Muscle layer of colon (tissue), 2 donors: ENCODE results near the gene LTBR.
"Not testable (repeated sequence)": the region's sequence is repeated elsewhere in the genome, so short reads cannot be mapped to it uniquely, and the experiment has no call there.

Experiments
- H3K27ac ChIP-seq: one replicate; pipeline ENCODE4 v1.7.0; 2013; ENCODE audit warnings: low read depth, mild to moderate bottlenecking, low read length, moderate library complexity
- H3K27me3 ChIP-seq, 2 donors: one replicate each; pipeline ENCODE4 v1.7.0; 2013; ENCODE audit warnings: low read length in 2 of 2, mild to moderate bottlenecking in 2 of 2; ENCODE audit not compliant: insufficient read depth in 2 of 2, control insufficient read depth in 1 of 2
- H3K36me3 ChIP-seq: one replicate; pipeline ENCODE4 v1.7.0; 2013; ENCODE audit warnings: mild to moderate bottlenecking, low read length; ENCODE audit not compliant: insufficient read depth
- H3K4me1 ChIP-seq: one replicate; pipeline ENCODE4 v1.7.0; 2013; ENCODE audit warnings: mild to moderate bottlenecking, low read length; ENCODE audit not compliant: insufficient read depth
- H3K4me3 ChIP-seq, 2 donors: one replicate each; pipeline ENCODE4 v1.7.0; 2013; ENCODE audit warnings: low read length in 2 of 2, low read depth in 1 of 2, mild to moderate bottlenecking in 1 of 2, moderate library complexity in 1 of 2
- H3K9ac ChIP-seq: one replicate; pipeline ENCODE4 v1.7.0; 2013; ENCODE audit warnings: low read length
- H3K9me3 ChIP-seq: one replicate; pipeline ENCODE4 v1.7.0; 2013; ENCODE audit warnings: mild to moderate bottlenecking, low read length
- donor health status: abdominal sarcoma.
- donor health status: Adenocarcinoma of cecum.

Gene LTBR

DNA sequence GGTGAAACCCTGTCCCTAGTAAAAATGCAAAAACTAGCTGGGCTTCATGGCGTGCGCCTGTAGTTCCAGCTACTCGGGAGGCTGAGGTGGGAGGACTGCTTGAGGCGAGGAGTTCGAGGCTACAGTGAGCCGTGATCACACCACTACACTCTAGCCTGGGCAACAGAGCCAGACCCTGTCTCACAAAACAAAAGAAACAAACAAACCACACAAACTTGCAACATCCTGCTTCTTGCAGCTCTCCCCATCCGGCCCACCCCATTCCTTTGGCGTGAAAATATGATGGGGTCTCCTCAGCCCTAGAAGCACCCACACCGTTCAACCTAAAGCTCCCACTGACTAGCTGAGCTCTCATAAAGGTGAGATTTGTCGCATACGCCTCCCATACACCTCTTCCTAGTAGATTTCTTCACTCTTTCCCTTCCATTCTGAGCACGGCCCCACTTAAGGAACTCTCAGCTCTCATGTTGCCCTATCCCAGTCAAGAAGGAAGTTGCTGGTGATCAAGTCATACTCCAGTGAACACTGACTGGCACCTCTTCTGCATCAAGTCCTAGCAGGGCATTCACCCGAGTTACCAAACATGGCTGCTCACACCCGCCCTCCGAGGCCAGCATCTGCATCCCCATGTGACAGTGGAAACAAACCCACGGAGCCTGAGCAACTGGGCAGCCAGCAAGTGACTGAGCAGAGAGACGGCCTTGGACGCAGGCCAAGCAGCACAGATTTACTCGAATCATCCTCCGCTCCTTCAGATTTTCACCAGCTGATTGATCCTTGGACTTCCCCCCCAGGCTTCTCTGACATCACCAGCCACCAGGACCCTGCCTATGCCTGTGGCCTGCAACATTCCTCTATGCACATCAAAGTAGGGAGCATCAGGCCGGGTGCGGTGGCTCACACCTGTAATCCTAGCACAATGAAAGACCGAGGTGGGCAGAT is 41.9 kb downstream of the LTBR start:
- no peak overlapping the region for H3K27ac ChIP-seq
- peaks cover 19% of the 10 kb centered on the region for H3K4me1 ChIP-seq
- no peaks in the 10 kb centered on the region for H3K36me3 ChIP-seq
- H3K9me3 ChIP-seq: no peaks in the 10 kb centered on the region
- H3K27me3 ChIP-seq: no peaks in the 10 kb centered on the region
- H3K4me3 ChIP-seq: no peak overlapping the region
- H3K9ac ChIP-seq: no peak overlapping the region

DNA sequence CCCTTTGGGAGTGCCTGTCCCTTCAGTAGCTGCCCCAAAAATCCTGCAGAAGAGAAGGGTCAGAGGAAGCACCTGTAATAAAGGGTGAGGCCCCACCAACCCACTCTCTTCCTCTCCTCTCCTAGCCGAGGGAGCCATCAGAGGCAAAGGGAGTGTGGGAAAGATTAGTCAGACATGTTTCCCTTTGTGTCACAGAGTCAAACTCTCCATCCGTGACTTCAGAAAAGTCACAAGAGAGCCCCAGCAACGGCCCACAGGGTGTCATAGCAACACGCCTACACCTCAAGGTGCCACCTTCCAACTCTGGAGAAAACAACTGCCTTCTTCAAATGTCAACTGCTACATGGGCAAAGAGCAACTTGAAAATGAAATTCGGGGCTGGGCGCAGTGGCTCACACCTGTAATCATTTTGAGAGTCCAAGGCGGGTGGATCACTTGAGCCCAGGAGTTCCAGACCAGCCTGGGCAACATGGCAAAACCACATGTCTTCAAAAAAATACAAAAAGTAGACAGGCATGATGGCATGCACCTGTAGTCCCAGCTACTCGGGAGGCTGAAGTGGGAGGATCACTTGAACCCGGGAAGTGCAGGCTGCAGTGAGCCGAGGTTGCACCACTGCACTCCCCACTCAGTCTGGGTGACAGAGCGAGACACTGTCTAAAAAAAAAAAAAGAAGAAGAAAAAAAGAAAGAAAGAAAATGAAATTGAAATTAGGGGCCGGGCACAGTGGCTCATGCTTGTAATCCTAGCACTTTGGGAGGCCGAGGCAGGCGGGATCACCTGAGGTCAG is 43.1 kb downstream of the LTBR start:
- Histone ChIP-seq H3K4me1 (peaks cover 21% of the 10 kb centered on the region), H3K36me3 (no peaks in the 10 kb centered on the region), H3K27me3 (no peaks in the 10 kb centered on the region), H3K9ac (no peak overlapping the region), H3K27ac (no peak overlapping the region), H3K4me3 (no peak overlapping the region), H3K9me3 (no peaks in the 10 kb centered on the region)

DNA sequence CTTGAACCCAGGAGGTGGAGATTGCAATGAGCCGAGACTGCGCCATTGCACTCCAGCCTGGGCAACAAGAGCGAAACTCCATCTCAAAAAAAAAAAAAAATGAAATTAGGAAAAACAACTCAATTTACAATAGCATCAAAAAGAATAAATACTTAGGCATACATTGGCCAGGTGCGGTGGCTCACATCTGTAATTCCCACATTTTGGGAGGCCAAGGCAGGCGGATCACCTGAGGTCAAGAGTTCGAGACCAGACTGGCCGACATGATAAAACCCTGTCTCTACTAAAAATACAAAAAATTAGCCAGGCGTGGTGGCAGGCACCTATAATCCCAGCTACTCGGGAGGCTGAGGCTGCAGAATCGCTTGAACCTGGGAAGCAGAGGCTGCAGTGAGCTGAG is 43.8 kb downstream of the LTBR start:
- not testable (repeated sequence) for H3K27me3 ChIP-seq, H3K4me3 ChIP-seq, H3K27ac ChIP-seq, H3K9me3 ChIP-seq, H3K36me3 ChIP-seq, H3K9ac ChIP-seq
- H3K4me1 ChIP-seq: peaks cover 21% of the 10 kb centered on the region

DNA sequence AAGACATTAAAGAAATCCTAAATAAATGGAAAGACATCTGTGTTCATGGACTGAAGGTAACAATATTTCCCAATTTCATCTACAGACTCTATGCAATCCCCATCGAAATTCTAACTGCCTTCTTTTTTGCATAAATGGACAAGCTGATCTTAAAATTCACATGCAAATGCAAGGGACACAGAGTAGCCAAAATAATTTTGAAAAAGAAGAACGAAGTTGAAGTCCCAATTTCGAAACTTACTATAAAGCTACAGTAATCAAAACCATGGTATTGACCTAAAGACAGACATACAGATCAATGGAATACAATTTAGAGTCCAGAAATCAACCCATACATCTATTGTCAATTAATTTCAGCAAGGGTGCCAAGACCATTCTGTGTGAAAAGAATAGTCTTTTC is 44.4 kb downstream of the LTBR start:
- no peaks in the 10 kb centered on the region for H3K27me3 ChIP-seq
- H3K27ac ChIP-seq: no peak overlapping the region
- no peak overlapping the region for H3K4me3 ChIP-seq
- no peaks in the 10 kb centered on the region for H3K36me3 ChIP-seq
- H3K4me1 ChIP-seq: peaks cover 21% of the 10 kb centered on the region
- H3K9me3 ChIP-seq: no peaks in the 10 kb centered on the region
- H3K9ac ChIP-seq: no peak overlapping the region

DNA sequence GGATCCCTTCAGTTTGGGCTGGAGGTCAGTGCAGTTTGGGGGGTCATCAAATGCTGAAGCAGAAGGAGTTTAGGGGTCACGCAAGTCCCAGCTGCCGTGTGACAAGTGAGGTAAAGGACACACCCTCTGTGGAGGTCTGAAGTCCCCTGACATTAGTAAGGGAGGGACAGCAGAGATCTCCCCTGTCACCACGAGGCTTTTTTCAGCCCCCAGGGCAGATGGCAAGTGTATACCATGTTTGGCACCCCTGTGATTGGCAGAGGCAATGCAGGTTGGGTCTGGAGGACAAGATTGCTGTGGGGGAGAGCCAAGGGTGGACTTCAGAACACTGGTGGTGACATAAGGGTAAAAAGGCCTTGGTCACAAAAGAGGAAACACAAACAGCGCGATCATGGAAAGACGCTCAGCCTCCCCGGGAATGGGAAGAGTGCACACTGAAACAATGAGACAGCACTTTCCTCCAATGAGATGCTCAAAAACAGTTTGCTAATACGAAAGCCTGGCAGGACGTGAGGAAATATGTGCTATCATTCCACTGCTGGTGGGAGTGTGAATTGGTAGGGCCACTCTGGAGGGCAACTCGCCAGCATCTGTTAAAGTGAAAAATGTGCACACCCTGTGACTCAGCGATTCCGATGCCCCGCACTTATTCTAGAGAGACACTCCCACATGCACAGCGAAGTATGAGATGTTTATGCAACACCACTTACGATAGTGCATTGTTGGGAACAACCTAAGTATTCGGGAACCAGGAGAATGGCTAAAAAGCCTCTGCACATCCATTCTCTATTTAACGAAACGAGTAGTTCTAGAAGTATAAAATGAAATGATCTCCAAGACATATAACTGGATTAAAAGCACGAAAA is 46.4 kb downstream of the LTBR start:
- peak overlapping the region; percentile 13 for H3K9ac ChIP-seq
- no peaks in the 10 kb centered on the region for H3K9me3 ChIP-seq
- H3K36me3 ChIP-seq: no peaks in the 10 kb centered on the region
- H3K27ac ChIP-seq: peak overlapping the region; percentile 75
- H3K27me3 ChIP-seq: no peaks in the 10 kb centered on the region
- H3K4me3 ChIP-seq: peak overlapping the region; percentile 17 to 37
- peaks cover 12% of the 10 kb centered on the region for H3K4me1 ChIP-seq

DNA sequence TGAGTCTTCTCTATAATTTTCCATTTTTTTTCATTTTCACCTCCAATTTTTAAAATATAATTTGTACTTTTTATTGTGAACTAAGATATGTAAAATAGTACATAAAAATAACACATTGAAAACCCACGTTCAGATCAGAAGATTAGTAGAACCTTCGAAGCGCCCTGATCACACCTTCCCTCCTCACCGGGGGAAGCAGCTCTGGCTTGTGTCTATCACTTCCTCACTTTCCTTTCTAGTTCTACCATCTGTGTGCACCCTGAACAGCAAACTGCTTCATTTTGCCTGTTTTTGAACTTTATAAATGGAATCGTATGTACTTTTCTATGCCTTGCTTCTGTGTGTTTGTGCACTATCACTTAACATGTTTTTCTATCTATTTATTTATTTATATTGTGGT is 49.0 kb downstream of the LTBR start:
- H3K36me3 ChIP-seq: no peaks in the 10 kb centered on the region
- H3K4me3 ChIP-seq: no peak overlapping the region
- H3K27ac ChIP-seq: no peak overlapping the region
- peaks cover 12% of the 10 kb centered on the region for H3K4me1 ChIP-seq
- no peaks in the 10 kb centered on the region for H3K9me3 ChIP-seq
- no peak overlapping the region for H3K9ac ChIP-seq
- no peaks in the 10 kb centered on the region for H3K27me3 ChIP-seq

DNA sequence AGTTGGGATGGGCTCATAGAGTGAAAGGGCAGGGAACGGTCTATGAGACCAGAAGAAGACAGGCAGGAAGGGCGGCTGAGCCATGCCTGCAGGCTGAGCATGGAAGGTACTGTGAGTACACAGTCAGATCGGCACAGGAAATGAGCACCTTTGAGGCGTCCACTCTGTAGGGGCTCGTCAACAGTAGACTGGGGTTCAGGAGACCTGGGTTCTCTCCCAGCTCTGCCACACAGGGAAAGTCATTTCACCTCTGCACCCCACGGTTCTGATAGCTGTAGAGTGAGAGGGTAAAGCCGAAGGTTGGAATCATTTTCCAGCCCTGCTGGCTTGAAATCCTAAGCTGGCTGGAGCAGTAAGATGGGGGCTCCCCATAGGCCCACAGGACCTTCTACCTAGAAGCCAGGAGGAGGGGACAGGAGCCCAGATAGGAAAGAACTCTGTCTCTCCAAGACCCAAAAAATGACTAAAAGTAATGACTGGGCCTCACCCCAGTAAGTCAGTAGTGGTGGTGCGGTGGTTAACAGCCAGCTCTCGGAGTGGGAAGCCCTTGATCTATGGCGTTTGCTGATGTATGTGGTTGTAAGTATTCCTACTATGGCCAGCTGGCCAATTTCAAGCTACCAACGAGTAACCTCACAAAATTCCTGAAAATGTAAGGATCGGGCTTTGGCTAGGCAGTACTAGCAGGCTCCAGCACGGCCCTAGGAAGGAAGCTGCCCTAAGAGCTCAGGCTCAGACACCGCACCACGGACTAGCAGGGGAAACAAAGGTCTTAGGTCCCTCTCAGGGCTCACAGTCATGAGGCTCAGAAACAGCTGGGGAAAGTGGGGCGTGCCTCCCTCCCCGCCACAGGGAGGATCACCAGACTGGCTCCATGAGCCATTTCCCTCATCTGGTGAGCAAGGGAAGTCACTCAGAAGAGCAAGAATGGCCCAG is 50.5 kb downstream of the LTBR start:
- H3K9me3 ChIP-seq: no peaks in the 10 kb centered on the region
- peaks cover 8% of the 10 kb centered on the region for H3K36me3 ChIP-seq

DNA sequence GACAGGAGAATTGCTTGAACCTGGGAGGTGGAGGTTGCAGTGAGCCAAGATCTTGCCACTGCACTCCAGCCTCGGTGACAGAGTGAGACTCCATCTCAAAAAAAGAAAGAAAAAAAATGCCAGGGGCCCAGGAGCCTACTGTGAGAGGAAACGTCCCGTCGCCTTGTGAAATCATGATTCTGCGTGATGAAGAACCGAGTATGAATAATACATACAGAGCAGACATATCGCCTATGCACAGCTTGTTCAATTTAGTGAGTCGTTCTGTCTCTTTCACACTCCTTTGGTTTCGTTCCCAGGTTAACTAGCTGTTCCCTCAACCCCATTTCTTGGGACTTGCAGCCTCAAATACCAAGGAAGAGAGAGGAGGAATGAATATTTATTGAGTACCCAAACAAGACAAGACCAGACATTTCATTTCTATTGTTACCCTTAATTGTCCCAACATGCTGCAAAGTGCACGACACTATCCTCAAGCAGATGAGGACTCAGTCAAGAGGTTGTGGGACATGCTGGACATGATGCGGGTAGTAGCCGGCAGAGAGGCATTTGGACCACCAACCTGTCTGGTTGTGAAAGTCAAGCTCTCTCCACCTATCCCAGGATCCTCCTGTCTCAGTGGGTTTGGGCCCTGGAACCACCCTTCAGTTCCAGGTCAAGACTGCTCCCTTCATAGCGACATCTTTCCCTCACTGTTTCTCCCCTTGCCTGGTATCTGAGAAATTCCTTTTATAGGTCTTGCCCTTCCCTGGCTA is 52.2 kb downstream of the LTBR start:
- H3K9ac ChIP-seq: no peak overlapping the region
- H3K36me3 ChIP-seq: peaks cover 9% of the 10 kb centered on the region
- H3K27me3 ChIP-seq: no peaks in the 10 kb centered on the region
- no peak overlapping the region for H3K4me3 ChIP-seq
- no peak overlapping the region for H3K27ac ChIP-seq
- no peaks in the 10 kb centered on the region for H3K9me3 ChIP-seq
- H3K4me1 ChIP-seq: peaks cover 2% of the 10 kb centered on the region

More for the DNA sequence above, 50.5 kb downstream of the LTBR start:
- Histone ChIP-seq H3K4me3 (no peak overlapping the region), H3K27ac (no peak overlapping the region), H3K9ac (no peak overlapping the region), H3K4me1 (peaks cover 12% of the 10 kb centered on the region), H3K27me3 (no peaks in the 10 kb centered on the region)

DNA sequence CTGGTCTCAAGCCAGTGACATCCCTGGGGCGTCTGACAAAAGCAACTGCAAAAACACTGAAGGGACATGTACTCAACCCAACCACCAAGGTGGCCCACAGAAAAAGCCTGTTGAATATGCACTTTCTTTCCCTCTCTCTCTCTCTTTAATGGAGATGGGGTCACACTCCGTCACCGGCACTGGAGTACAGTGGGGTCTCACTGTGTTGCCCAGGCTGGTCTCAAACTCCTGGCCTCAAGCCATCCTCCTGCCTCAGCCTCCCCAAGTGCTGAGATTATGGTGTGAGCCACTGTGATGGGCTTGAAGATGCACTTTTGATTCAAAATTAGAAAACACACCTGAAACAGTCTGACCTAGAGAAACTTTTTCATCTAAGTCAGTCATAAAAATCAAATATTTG is 53.6 kb downstream of the LTBR start:
- Histone ChIP-seq H3K4me1 (no peaks in the 10 kb centered on the region), H3K9ac (no peak overlapping the region), H3K27me3 (no peaks in the 10 kb centered on the region), H3K9me3 (no peaks in the 10 kb centered on the region), H3K36me3 (peaks cover 9% of the 10 kb centered on the region), H3K4me3 (no peak overlapping the region), H3K27ac (no peak overlapping the region)

DNA sequence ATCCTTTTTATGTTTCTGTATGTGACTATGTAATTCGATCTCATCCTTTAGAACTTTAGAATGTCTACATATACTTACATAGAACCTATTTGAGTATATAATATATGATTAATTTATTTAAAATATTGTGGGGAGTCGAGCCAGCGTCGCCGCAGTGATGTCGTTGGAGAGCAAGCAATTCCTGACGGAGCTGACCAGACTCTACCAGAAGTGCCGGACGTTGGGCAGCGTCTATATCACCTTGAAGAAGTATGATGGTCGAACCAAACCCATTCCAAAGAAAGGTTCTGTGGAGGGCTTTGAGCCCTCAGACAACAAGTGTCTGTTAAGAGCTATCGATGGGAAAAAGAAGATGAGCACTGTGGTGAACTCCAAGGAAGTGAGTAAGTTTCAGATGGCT is 54.4 kb downstream of the LTBR start:
- H3K27me3 ChIP-seq: no peaks in the 10 kb centered on the region
- H3K4me3 ChIP-seq: no peak overlapping the region
- H3K9me3 ChIP-seq: no peaks in the 10 kb centered on the region
- H3K9ac ChIP-seq: no peak overlapping the region
- peaks cover 16% of the 10 kb centered on the region for H3K36me3 ChIP-seq
- H3K27ac ChIP-seq: no peak overlapping the region
- H3K4me1 ChIP-seq: no peaks in the 10 kb centered on the region
